ENCODE data around the gene CELSR1. TPM values are rescaled to one million over a fixed set of nuclear protein-coding genes. Genes with fewer than 3 reads are reported as not detected.

The CELSR1 gene
- total RNA-seq, 1 donor from 2014 or later, result 27.6 TPM

- Histone ChIP-seq H2AFZ (ENCODE audit: low read depth, low read length) (no peak overlapping the region), H3K4me2 (ENCODE audit: low read length) (no peak overlapping the region), H3K9me3 (ENCODE audit: insufficient read depth, low read depth, low read length) (peaks cover 14% of the 10 kb centered on the region), H3K27me3 (ENCODE audit: insufficient read depth, low read length) (no peaks in the 10 kb centered on the region), H4K20me1 (ENCODE audit: insufficient read depth, low read length) (no peaks in the 10 kb centered on the region), H3K9ac (ENCODE audit: low read length) (no peak overlapping the region), H3K36me3 (ENCODE audit: insufficient read depth, low read length) (no peaks in the 10 kb centered on the region), H3K27ac (ENCODE audit: low read depth, low read length) (no peak overlapping the region), H3K4me1 (ENCODE audit: insufficient read depth, low read length) (peaks cover 24% of the 10 kb centered on the region), H3K4me3 (ENCODE audit: insufficient read depth, low read depth, low read length) (no peak overlapping the region), H3K79me2 (ENCODE audit: insufficient read depth, low read length) (no peaks in the 10 kb centered on the region)
- H3K27ac Mint-ChIP-seq (ENCODE audit: unreplicated experiment), result no peak overlapping the region
- H3K27me3 Mint-ChIP-seq (ENCODE audit: low read depth, unreplicated experiment), result peaks cover 31% of the 10 kb centered on the region
- FAIRE-seq (no peak), DNase-seq (ENCODE audit: low read depth) (no peak)
- H3K36me3 Mint-ChIP-seq (ENCODE audit: low read depth, unreplicated experiment), result peaks cover 2% of the 10 kb centered on the region
- no peak overlapping the region for H3K4me3 Mint-ChIP-seq (ENCODE audit: unreplicated experiment)
- TF ChIP-seq EZH2 (IDR thresholded peaks at IDR 0.05; ENCODE audit: insufficient read depth, low read length) (no peak), CTCF (IDR thresholded peaks at IDR 0.05; ENCODE audit: insufficient read depth, low read depth, low read length) (no peak)
- H3K4me1 Mint-ChIP-seq (ENCODE audit: low read depth, unreplicated experiment), result peaks cover 20% of the 10 kb centered on the region
- peaks cover 11% of the 10 kb centered on the region for H3K9me3 Mint-ChIP-seq (ENCODE audit: unreplicated experiment)
Measured at GRCh38 chr22:46551996-46552395, 14.6 kb upstream of the CELSR1 start.

GRCh38 chr22:46551321-46551720 lies 13.9 kb upstream of the CELSR1 start:
- Histone ChIP-seq H3K27me3 (ENCODE audit: insufficient read depth, low read length) (no peaks in the 10 kb centered on the region), H4K20me1 (ENCODE audit: insufficient read depth, low read length) (no peaks in the 10 kb centered on the region), H2AFZ (ENCODE audit: low read depth, low read length) (no peak overlapping the region), H3K9me3 (ENCODE audit: insufficient read depth, low read depth, low read length) (peaks cover 13% of the 10 kb centered on the region), H3K4me1 (ENCODE audit: insufficient read depth, low read length) (peaks cover 30% of the 10 kb centered on the region), H3K4me3 (ENCODE audit: insufficient read depth, low read depth, low read length) (no peak overlapping the region), H3K79me2 (ENCODE audit: insufficient read depth, low read length) (no peaks in the 10 kb centered on the region), H3K27ac (ENCODE audit: low read depth, low read length) (no peak overlapping the region), H3K4me2 (ENCODE audit: low read length) (no peak overlapping the region), H3K9ac (ENCODE audit: low read length) (no peak overlapping the region), H3K36me3 (ENCODE audit: insufficient read depth, low read length) (no peaks in the 10 kb centered on the region)
- Mint-ChIP-seq H3K27ac (ENCODE audit: unreplicated experiment) (no peak overlapping the region), H3K4me3 (ENCODE audit: unreplicated experiment) (no peak overlapping the region), H3K9me3 (ENCODE audit: unreplicated experiment) (peaks cover 6% of the 10 kb centered on the region), H3K4me1 (ENCODE audit: low read depth, unreplicated experiment) (peaks cover 27% of the 10 kb centered on the region), H3K36me3 (ENCODE audit: low read depth, unreplicated experiment) (peaks cover 2% of the 10 kb centered on the region), H3K27me3 (ENCODE audit: low read depth, unreplicated experiment) (peaks cover 26% of the 10 kb centered on the region)
- FAIRE-seq (no peak), DNase-seq (ENCODE audit: low read depth) (no peak)
- TF ChIP-seq EZH2 (IDR thresholded peaks at IDR 0.05; ENCODE audit: insufficient read depth, low read length) (no peak), CTCF (IDR thresholded peaks at IDR 0.05; ENCODE audit: insufficient read depth, low read depth, low read length) (no peak)

GRCh38 chr22:46549971-46550641 lies 12.7 kb upstream of the CELSR1 start:
- no peak for DNase-seq (ENCODE audit: low read depth)

More at GRCh38 chr22:46549971-46550641, 12.7 kb upstream of the CELSR1 start:
- Histone ChIP-seq H3K27ac (ENCODE audit: low read depth, low read length) (no peak overlapping the region), H3K4me2 (ENCODE audit: low read length) (no peak overlapping the region), H3K9me3 (ENCODE audit: insufficient read depth, low read depth, low read length) (peaks cover 13% of the 10 kb centered on the region), H3K4me1 (ENCODE audit: insufficient read depth, low read length) (peaks cover 30% of the 10 kb centered on the region), H3K27me3 (ENCODE audit: insufficient read depth, low read length) (no peaks in the 10 kb centered on the region), H3K36me3 (ENCODE audit: insufficient read depth, low read length) (no peaks in the 10 kb centered on the region), H3K79me2 (ENCODE audit: insufficient read depth, low read length) (no peaks in the 10 kb centered on the region), H3K9ac (ENCODE audit: low read length) (no peak overlapping the region), H4K20me1 (ENCODE audit: insufficient read depth, low read length) (no peaks in the 10 kb centered on the region), H3K4me3 (ENCODE audit: insufficient read depth, low read depth, low read length) (no peak overlapping the region), H2AFZ (ENCODE audit: low read depth, low read length) (no peak overlapping the region)
- Mint-ChIP-seq H3K4me1 (ENCODE audit: low read depth, unreplicated experiment) (peaks cover 34% of the 10 kb centered on the region), H3K27ac (ENCODE audit: unreplicated experiment) (peak overlapping the region; percentile 26), H3K27me3 (ENCODE audit: low read depth, unreplicated experiment) (peaks cover 23% of the 10 kb centered on the region), H3K9me3 (ENCODE audit: unreplicated experiment) (peaks cover 6% of the 10 kb centered on the region), H3K36me3 (ENCODE audit: low read depth, unreplicated experiment) (peaks cover 2% of the 10 kb centered on the region), H3K4me3 (ENCODE audit: unreplicated experiment) (no peak overlapping the region)
- no peak for FAIRE-seq
- TF ChIP-seq CTCF (IDR thresholded peaks at IDR 0.05; ENCODE audit: insufficient read depth, low read depth, low read length) (no peak), EZH2 (IDR thresholded peaks at IDR 0.05; ENCODE audit: insufficient read depth, low read length) (no peak)
